IPS DF 4.7 (cell line): ENCODE data around the gene NHEJ1.

ENCODE experiments used
- DNase-seq: peaks from one replicate; pipeline ENCODE4 v3.0.0-alpha.2; 2013; ENCODE audit warnings: low spot score; ENCODE audit errors: extremely low read depth

The NHEJ1 gene

GRCh38 chr2:219167997-219168396, 7.4 kb upstream of the NHEJ1 start:
- no peak for DNase-seq

GRCh38 chr2:219165058-219165911, 4.7 kb upstream of the NHEJ1 start:
- DNase-seq, result no peak

GRCh38 chr2:219163156-219163555, 2.5 kb upstream of the NHEJ1 start:
- DNase-seq, result no peak

- DNase-seq, result no peak
Measured at GRCh38 chr2:219161097-219161496, 482 bp upstream of the NHEJ1 start.

GRCh38 chr2:219159771-219160185, 837 bp downstream of the NHEJ1 start:
- no peak for DNase-seq

GRCh38 chr2:219158586-219158985, 2.0 kb downstream of the NHEJ1 start:
- no peak for DNase-seq

GRCh38 chr2:219158025-219158424, 2.6 kb downstream of the NHEJ1 start:
- DNase-seq, result no peak

- no peak for DNase-seq
Measured at GRCh38 chr2:219157396-219157795, 3.2 kb downstream of the NHEJ1 start.

GRCh38 chr2:219155054-219155644, 5.5 kb downstream of the NHEJ1 start:
- no peak for DNase-seq

GRCh38 chr2:219149667-219150066, 10.9 kb downstream of the NHEJ1 start:
- DNase-seq, result no peak

- no peak for DNase-seq
Measured at GRCh38 chr2:219142329-219142728, 18.3 kb downstream of the NHEJ1 start.

GRCh38 chr2:219140722-219141121, 19.9 kb downstream of the NHEJ1 start:
- DNase-seq, result no peak

GRCh38 chr2:219133976-219134375, 26.6 kb downstream of the NHEJ1 start:
- no peak for DNase-seq

GRCh38 chr2:219131744-219132143, 28.9 kb downstream of the NHEJ1 start:
- no peak for DNase-seq

- DNase-seq, result no peak
Measured at GRCh38 chr2:219131327-219131726, 29.3 kb downstream of the NHEJ1 start.

GRCh38 chr2:219129589-219129988, 31.0 kb downstream of the NHEJ1 start:
- DNase-seq, result no peak

GRCh38 chr2:219128396-219128795, 32.2 kb downstream of the NHEJ1 start:
- no peak for DNase-seq

- DNase-seq, result no peak
Measured at GRCh38 chr2:219127037-219127635, 33.5 kb downstream of the NHEJ1 start.

- DNase-seq, result no peak
Measured at GRCh38 chr2:219126555-219126954, 34.1 kb downstream of the NHEJ1 start.

GRCh38 chr2:219125886-219126270, 34.7 kb downstream of the NHEJ1 start:
- DNase-seq, result no peak

- DNase-seq, result no peak
Measured at GRCh38 chr2:219125225-219125885, 35.3 kb downstream of the NHEJ1 start.
